Testis (tissue), 3 donors: ENCODE measurements around the gene KRT6B. TPM values are rescaled to one million over a fixed set of nuclear protein-coding genes. Genes with fewer than 3 reads are reported as not detected.
A peak's percentile ranks its signal among the peaks of the same experiment; 100 is the strongest.

ENCODE experiments used
- DNase-seq: peaks from one replicate; pipeline ENCODE4 v3.0.0-alpha.2; 2019
- H3K27ac ChIP-seq, 2 donors: fragments of 200-600 bp; sonication (generic); one replicate each; pipeline ENCODE4 v1.5.1; 2019
- H3K27me3 ChIP-seq: fragments of 200-600 bp; sonication (generic); one replicate; pipeline ENCODE4 v1.5.1; 2019
- H3K36me3 ChIP-seq: fragments of 200-600 bp; sonication (generic); one replicate; pipeline ENCODE4 v1.5.1; 2017; ENCODE audit warnings: low read depth; ENCODE audit errors: missing control alignments
- H3K4me1 ChIP-seq: fragments of 200-600 bp; sonication (generic); one replicate; pipeline ENCODE4 v1.5.1; 2019
- H3K4me3 ChIP-seq, 2 donors: fragments of 200-600 bp; sonication (generic); one replicate each; pipeline ENCODE4 v1.5.1; 2017 to 2019
- H3K9me3 ChIP-seq: fragments of 200-600 bp; sonication (generic); one replicate; pipeline ENCODE4 v1.5.1; 2017
- POLR2A ChIP-seq: fragments of 450-650 bp; IDR thresholded peaks from one replicate; pipeline ENCODE4 v1.6.1; 2017; ENCODE audit warnings: antibody characterized with exemption, mild to moderate bottlenecking, moderate library complexity
- WGBS, 2 donors: methylation state at CpG; one replicate each; pipeline ENCODE4 v1.1.5; 2018; 5-methylcytosine and 5-hydroxymethylcytosine counted together
- intact Hi-C: fragments of 100-400 bp; cut with DNase I; formaldehyde crosslinking; loops from one replicate; pipeline ENCODE4 v1.15.1; 2023; ENCODE audit warnings: low total_unique reads
- polyA plus RNA-seq: library from polyadenylated mRNA; stranded (reverse); fragments of 350-450 nt; fragmentation: Illumina TruSeq; extraction: RNeasy Lipid Tissue Mini Kit (QIAGEN cat#74804); gene quantifications from one replicate; pipeline ENCODE4 v1.2.3, GENCODE V29; 2014; ENCODE audit warnings: low read depth, low replicate concordance; ENCODE audit not compliant: insufficient read depth
- total RNA-seq, 2 donors: library from RNA; depleted of rRNA; stranded (reverse); fragments of >200 nt; gene quantifications; one replicate each; pipeline ENCODE4 v1.2.3, GENCODE V29; 2016
- TF ChIP-seq, protein P1 (sequence below), 3 experiments: fragments of 450-650 bp in 2 of 3; fragments of 200-600 bp in 1 of 3; sonication (generic) in 1 of 3; IDR thresholded peaks; one replicate each; pipeline ENCODE4 v1.5.1; 2016 to 2019; ENCODE audit warnings: antibody characterized with exemption in 3 of 3, mild to moderate bottlenecking in 2 of 3, moderate library complexity in 1 of 3

The KRT6B gene
- total and polyA plus RNA-seq, 3 donors from 2014 or later, result 0.19 TPM; not detected in 2

DNA sequence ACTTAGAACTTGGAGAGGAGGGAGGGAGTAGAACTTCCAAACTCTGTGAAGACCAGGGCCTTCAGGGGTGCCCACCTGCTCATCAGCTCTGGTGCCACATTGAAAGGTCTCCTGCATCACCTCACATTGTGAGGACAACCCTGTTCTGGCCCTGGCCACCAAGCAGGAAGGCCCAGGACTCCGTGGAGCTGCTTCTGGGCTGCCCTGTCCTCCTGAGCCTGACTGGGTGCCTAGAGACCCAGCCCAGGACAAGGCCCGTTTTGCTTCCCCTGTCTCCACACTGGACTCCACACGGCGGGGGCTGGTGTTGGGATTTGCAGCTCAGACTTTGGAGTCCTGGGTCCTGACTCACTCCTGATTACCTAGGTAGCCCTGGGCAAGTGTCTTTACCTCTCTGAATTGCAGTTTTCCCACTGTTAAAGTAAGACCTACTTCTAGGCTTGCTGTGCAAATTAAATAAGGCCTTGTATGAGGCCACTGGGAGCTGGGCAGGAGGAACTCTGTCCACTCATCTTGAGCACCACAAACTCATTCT lies 33.3 kb downstream of the KRT6B start:
- DNase-seq, result no peak
- H3K27me3 ChIP-seq, result no peaks in the 10 kb centered on the region
- TF ChIP-seq POLR2A, result no peak
- TF ChIP-seq, protein P1, sequence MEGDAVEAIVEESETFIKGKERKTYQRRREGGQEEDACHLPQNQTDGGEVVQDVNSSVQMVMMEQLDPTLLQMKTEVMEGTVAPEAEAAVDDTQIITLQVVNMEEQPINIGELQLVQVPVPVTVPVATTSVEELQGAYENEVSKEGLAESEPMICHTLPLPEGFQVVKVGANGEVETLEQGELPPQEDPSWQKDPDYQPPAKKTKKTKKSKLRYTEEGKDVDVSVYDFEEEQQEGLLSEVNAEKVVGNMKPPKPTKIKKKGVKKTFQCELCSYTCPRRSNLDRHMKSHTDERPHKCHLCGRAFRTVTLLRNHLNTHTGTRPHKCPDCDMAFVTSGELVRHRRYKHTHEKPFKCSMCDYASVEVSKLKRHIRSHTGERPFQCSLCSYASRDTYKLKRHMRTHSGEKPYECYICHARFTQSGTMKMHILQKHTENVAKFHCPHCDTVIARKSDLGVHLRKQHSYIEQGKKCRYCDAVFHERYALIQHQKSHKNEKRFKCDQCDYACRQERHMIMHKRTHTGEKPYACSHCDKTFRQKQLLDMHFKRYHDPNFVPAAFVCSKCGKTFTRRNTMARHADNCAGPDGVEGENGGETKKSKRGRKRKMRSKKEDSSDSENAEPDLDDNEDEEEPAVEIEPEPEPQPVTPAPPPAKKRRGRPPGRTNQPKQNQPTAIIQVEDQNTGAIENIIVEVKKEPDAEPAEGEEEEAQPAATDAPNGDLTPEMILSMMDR (IDR thresholded peaks at IDR 0.05), result no peak
- 88 to 91% methylated on average over 4 of the region's 4 CpGs for WGBS, 2 donors
- no peaks in the 10 kb centered on the region for H3K9me3 ChIP-seq
- intact Hi-C loops, result no loop called here
- no peak overlapping the region for H3K27ac ChIP-seq
- no peak overlapping the region for H3K4me3 ChIP-seq
- no peaks in the 10 kb centered on the region for H3K36me3 ChIP-seq
- H3K4me1 ChIP-seq, result peaks cover 21% of the 10 kb centered on the region

DNA sequence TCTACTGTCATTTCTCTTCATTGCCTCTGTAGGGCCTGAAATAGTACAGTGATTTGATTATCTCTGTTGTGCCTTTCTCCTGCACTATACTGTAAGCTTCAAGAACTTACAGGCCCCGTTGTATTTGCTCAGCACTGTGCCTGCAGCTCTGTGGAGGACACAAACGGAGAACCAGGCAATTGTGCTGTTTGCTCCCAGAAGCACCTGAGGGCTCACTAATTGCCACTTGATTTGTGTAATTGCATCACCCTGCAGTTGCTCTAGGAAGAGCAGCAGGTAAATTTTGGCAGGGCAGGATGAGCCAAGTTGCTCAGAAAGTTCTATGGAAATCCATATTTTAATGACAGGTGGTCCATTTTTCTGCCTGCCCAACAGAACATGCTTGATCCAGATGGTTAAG lies 34.2 kb downstream of the KRT6B start:
- no peak overlapping the region for H3K27ac ChIP-seq
- no peak overlapping the region for H3K4me3 ChIP-seq
- TF ChIP-seq, protein P1 (IDR thresholded peaks at IDR 0.05), result no peak
- no peak for TF ChIP-seq POLR2A
- H3K9me3 ChIP-seq, result no peaks in the 10 kb centered on the region
- no peaks in the 10 kb centered on the region for H3K27me3 ChIP-seq
- no peaks in the 10 kb centered on the region for H3K36me3 ChIP-seq
- DNase-seq, result no peak
- H3K4me1 ChIP-seq, result peaks cover 12% of the 10 kb centered on the region
- 85 to 92% methylated on average over 2 of the region's 2 CpGs for WGBS, 2 donors
- intact Hi-C loops, result no loop called here

DNA sequence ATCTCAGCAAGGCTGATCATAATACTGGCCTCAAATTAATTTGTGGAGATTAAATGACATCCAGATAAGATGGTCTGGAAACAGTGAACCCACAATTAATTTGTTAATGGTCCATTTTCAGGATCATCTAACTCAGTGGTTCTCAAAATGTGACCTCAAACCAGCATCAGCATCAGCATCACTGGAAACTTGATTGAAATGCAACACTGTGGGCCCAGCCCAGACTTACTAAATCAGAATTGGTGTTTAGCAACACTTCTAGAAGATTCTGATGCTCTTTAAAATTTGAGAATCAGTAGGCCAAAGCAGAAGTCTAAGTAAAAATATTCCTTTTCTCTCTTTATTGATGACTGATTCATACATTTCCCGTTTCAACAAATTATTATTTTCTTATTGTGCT lies 35.2 kb downstream of the KRT6B start:
- H3K9me3 ChIP-seq, result no peaks in the 10 kb centered on the region
- WGBS, 2 donors, result 51 to 58% methylated on average over 1 of the region's 1 CpG
- no peak overlapping the region for H3K4me3 ChIP-seq
- TF ChIP-seq POLR2A, result no peak
- TF ChIP-seq, protein P1 (IDR thresholded peaks at IDR 0.05), result no peak
- H3K36me3 ChIP-seq, result no peaks in the 10 kb centered on the region
- intact Hi-C loops, result no loop called here
- H3K27ac ChIP-seq, result peak overlapping the region in 1 of 2 donors; percentile 21
- H3K4me1 ChIP-seq, result peaks cover 10% of the 10 kb centered on the region
- no peak for DNase-seq
- no peaks in the 10 kb centered on the region for H3K27me3 ChIP-seq

DNA sequence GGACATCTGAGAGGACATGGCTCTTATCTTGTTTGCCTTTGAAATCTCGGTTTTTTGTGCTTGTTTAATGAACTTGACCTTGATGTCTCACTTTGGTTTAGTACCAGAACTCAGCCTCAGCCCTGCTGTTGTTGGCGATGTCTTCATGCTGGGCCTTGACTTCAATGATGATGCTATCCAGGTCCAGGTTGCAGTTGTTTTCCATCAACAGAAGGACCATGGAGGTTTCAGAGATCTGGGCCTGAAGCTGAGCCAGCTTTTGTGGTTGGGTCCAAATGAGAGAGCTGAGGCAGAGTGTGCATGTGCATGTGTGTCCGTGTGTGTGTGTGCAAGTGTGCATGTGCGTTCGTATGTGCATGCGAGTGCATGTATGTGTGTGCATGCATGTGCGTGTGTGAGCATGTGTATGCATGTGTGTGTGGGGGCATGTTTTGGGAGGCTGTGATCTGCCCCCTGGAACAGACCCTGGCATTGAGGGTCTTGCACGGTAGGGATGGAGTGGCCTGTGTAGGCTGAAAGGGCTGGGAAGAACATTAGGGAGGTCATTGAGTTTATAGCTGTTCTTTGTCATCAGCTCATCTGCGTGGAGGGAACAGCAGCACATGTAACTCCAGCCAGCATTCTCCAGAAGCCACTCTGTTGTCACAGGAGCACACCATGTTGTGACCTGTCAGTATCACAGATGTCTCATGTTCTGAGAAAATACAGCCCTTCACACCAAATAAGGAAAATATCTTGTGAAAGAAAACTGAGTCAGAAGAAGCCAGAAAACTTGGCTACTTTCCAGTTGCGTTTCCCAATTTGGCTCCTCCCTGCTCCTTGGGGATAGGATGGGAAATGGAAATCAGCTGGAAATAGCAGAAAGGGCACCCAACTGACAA lies 35.8 kb downstream of the KRT6B start:
- WGBS, 2 donors, result 60 to 62% methylated on average over 9 to 10 of the region's 10 CpGs
- Histone ChIP-seq H3K27ac (no peak overlapping the region), H3K27me3 (no peaks in the 10 kb centered on the region), H3K9me3 (no peaks in the 10 kb centered on the region), H3K36me3 (no peaks in the 10 kb centered on the region), H3K4me1 (peaks cover 13% of the 10 kb centered on the region), H3K4me3 (no peak overlapping the region)
- peak; percentile 37 for DNase-seq
- intact Hi-C loops, result no loop called here
- no peak for TF ChIP-seq POLR2A
- TF ChIP-seq, protein P1 (IDR thresholded peaks at IDR 0.05), result no peak
